ENCODE measurements around the gene CADM4.

- TF ChIP-seq POLR2A (IDR thresholded peaks at IDR 0.05) (no peak), CTCF (IDR thresholded peaks at IDR 0.05) (no peak)
Observed at GRCh38 chr19:43628646-43629326, 10.9 kb downstream of the CADM4 start.

Data from thyroid gland (tissue), 4 donors.